IPS DF 6.9 (cell line): ENCODE results near the gene NUP214.
A peak's percentile ranks its signal among the peaks of the same experiment; 100 is the strongest.

Source experiments
- DNase-seq: peaks from one replicate; pipeline ENCODE4 v3.0.0-alpha.2; 2013; ENCODE audit warnings: low read depth, low spot score
- H3K27ac ChIP-seq: one replicate; pipeline ENCODE4 v1.5.1; 2013; ENCODE audit warnings: low read length, control low read depth
- H3K27me3 ChIP-seq: 2 replicates; pipeline ENCODE4 v1.6.1; 2013; ENCODE audit warnings: mild to moderate bottlenecking, low read length; ENCODE audit not compliant: control insufficient read depth, insufficient read depth
- H3K36me3 ChIP-seq: 2 replicates; pipeline ENCODE4 v1.6.1; 2013; ENCODE audit warnings: low read length; ENCODE audit not compliant: control insufficient read depth, insufficient read depth
- H3K4me1 ChIP-seq: 2 replicates; pipeline ENCODE4 v1.6.1; 2013; ENCODE audit warnings: low read length; ENCODE audit not compliant: control insufficient read depth, insufficient read depth
- H3K4me3 ChIP-seq: 2 replicates; pipeline ENCODE4 v1.5.1; 2013; ENCODE audit warnings: mild to moderate bottlenecking, low read length
- H3K9me3 ChIP-seq: 2 replicates; pipeline ENCODE4 v1.6.1; 2013; ENCODE audit warnings: low read length, inconsistent platforms; ENCODE audit not compliant: control insufficient read depth, insufficient read depth
- WGBS: extraction: QIAGEN DNeasy Blood & Tissue Kit; methylation state at CpG from one replicate; pipeline ENCODE4 v1.1.7; 2013; ENCODE audit warnings: mixed read lengths, missing lambda C conversion rate; ENCODE audit not compliant: insufficient read length, insufficient coverage; 5-methylcytosine and 5-hydroxymethylcytosine counted together

The NUP214 gene

GRCh38 chr9:131087354-131087893 lies 38.0 kb upstream of the NUP214 start:
- Histone ChIP-seq H3K36me3 (no peaks in the 10 kb centered on the region), H3K9me3 (no peaks in the 10 kb centered on the region), H3K4me1 (no peaks in the 10 kb centered on the region), H3K4me3 (no peak overlapping the region), H3K27me3 (no peaks in the 10 kb centered on the region), H3K27ac (no peak overlapping the region)
- no CpG with 5 or more reads among the region's 19 CpGs for WGBS
- DNase-seq: no peak

GRCh38 chr9:131090025-131090787 lies 35.2 kb upstream of the NUP214 start:
- no peak overlapping the region for H3K4me3 ChIP-seq
- H3K36me3 ChIP-seq: no peaks in the 10 kb centered on the region
- no peak overlapping the region for H3K27ac ChIP-seq
- no peaks in the 10 kb centered on the region for H3K4me1 ChIP-seq
- H3K9me3 ChIP-seq: no peaks in the 10 kb centered on the region
- H3K27me3 ChIP-seq: no peaks in the 10 kb centered on the region
- WGBS: no CpG with 5 or more reads among the region's 13 CpGs
- no peak for DNase-seq

GRCh38 chr9:131091352-131091992 lies 33.9 kb upstream of the NUP214 start:
- DNase-seq: no peak
- Histone ChIP-seq H3K27me3 (no peaks in the 10 kb centered on the region), H3K4me1 (peaks cover 2% of the 10 kb centered on the region; the same call in 1 of the 2 replicates), H3K27ac (no peak overlapping the region), H3K4me3 (no peak overlapping the region), H3K9me3 (no peaks in the 10 kb centered on the region), H3K36me3 (no peaks in the 10 kb centered on the region)
- WGBS: no CpG with 5 or more reads among the region's 19 CpGs

GRCh38 chr9:131092030-131092429 lies 33.4 kb upstream of the NUP214 start:
- WGBS: no CpG with 5 or more reads among the region's 6 CpGs
- Histone ChIP-seq H3K9me3 (no peaks in the 10 kb centered on the region), H3K4me1 (peaks cover 2% of the 10 kb centered on the region; the same call in 1 of the 2 replicates), H3K36me3 (no peaks in the 10 kb centered on the region), H3K4me3 (no peak overlapping the region), H3K27ac (no peak overlapping the region), H3K27me3 (no peaks in the 10 kb centered on the region)
- no peak for DNase-seq

GRCh38 chr9:131092548-131093440 lies 32.6 kb upstream of the NUP214 start:
- peaks cover 4% of the 10 kb centered on the region for H3K4me1 ChIP-seq
- no CpG with 5 or more reads among the region's 24 CpGs for WGBS
- H3K9me3 ChIP-seq: no peaks in the 10 kb centered on the region
- no peaks in the 10 kb centered on the region for H3K27me3 ChIP-seq
- no peak for DNase-seq
- no peaks in the 10 kb centered on the region for H3K36me3 ChIP-seq
- no peak overlapping the region for H3K4me3 ChIP-seq
- no peak overlapping the region for H3K27ac ChIP-seq

GRCh38 chr9:131094015-131094414 lies 31.4 kb upstream of the NUP214 start:
- H3K9me3 ChIP-seq: no peaks in the 10 kb centered on the region
- 0 out of 2 replicates have a peak, but pooled peaks cover 3% of the 10 kb centered on the region for H3K36me3 ChIP-seq
- WGBS: no CpG with 5 or more reads among the region's 5 CpGs
- H3K27ac ChIP-seq: no peak overlapping the region
- H3K27me3 ChIP-seq: no peaks in the 10 kb centered on the region
- no peak overlapping the region for H3K4me3 ChIP-seq
- peaks cover 11% of the 10 kb centered on the region for H3K4me1 ChIP-seq
- DNase-seq: no peak

GRCh38 chr9:131094622-131095021 lies 30.8 kb upstream of the NUP214 start:
- no peak for DNase-seq

GRCh38 chr9:131095666-131096268 lies 29.6 kb upstream of the NUP214 start:
- H3K27me3 ChIP-seq: no peaks in the 10 kb centered on the region
- peak overlapping the region; percentile 24; the same call in 1 of the 2 replicates for H3K4me3 ChIP-seq
- WGBS: no CpG with 5 or more reads among the region's 16 CpGs
- no peaks in the 10 kb centered on the region for H3K9me3 ChIP-seq
- H3K27ac ChIP-seq: no peak overlapping the region
- DNase-seq: no peak
- H3K4me1 ChIP-seq: peaks cover 16% of the 10 kb centered on the region
- 0 out of 2 replicates have a peak, but pooled peaks cover 5% of the 10 kb centered on the region for H3K36me3 ChIP-seq

More at GRCh38 chr9:131094622-131095021, 30.8 kb upstream of the NUP214 start:
- H3K36me3 ChIP-seq: 0 out of 2 replicates have a peak, but pooled peaks cover 3% of the 10 kb centered on the region
- peaks cover 16% of the 10 kb centered on the region for H3K4me1 ChIP-seq
- no CpG with 5 or more reads among the region's 12 CpGs for WGBS
- H3K9me3 ChIP-seq: no peaks in the 10 kb centered on the region
- no peaks in the 10 kb centered on the region for H3K27me3 ChIP-seq
- no peak overlapping the region for H3K27ac ChIP-seq
- no peak overlapping the region for H3K4me3 ChIP-seq

GRCh38 chr9:131096269-131097125 lies 28.9 kb upstream of the NUP214 start, which contains the start of gene AIF1L:
Gene AIF1L (plus strand): TSS chr9:131096531. CDS start chr9:131096630, 99 bp downstream.
- no CpG with 5 or more reads among the region's 99 CpGs for WGBS
- Histone ChIP-seq H3K27me3 (no peaks in the 10 kb centered on the region), H3K27ac (no peak within 1 kb of the TSS), H3K4me3 (peak within 1 kb of the TSS; percentile 52), H3K4me1 (peaks cover 16% of the 10 kb centered on the region), H3K9me3 (no peaks in the 10 kb centered on the region), H3K36me3 (peaks cover 5% of the 10 kb centered on the region; the same call in 1 of the 2 replicates)
- DNase-seq: no peak
